ENCODE data around the gene CAPN14. TPM values are rescaled to one million over a fixed set of nuclear protein-coding genes. Genes with fewer than 3 reads are reported as not detected.

CAPN14 gene
- total RNA-seq, 1 experiment from 2014 or later, result not detected

GRCh38 chr2:31199206-31199605 is 18.1 kb downstream of the CAPN14 start:
- Histone ChIP-seq H3K9ac (ENCODE audit: low read length) (no peak overlapping the region), H3K27ac (ENCODE audit: low read depth, low read length) (no peak overlapping the region), H2AFZ (ENCODE audit: low read depth, low read length, poor library complexity, severe bottlenecking) (no peak overlapping the region), H3K4me2 (ENCODE audit: low read length) (no peak overlapping the region), H3K9me2 (ENCODE audit: insufficient read depth) (no peaks in the 10 kb centered on the region), H3K4me1 (ENCODE audit: control insufficient read depth in 1 of 2, insufficient read depth in 2 of 2, low read length in 2 of 2) (no peaks in the 10 kb centered on the region), H4K20me1 (ENCODE audit: insufficient read depth) (no peaks in the 10 kb centered on the region), H3K9me3 (ENCODE audit: control insufficient read depth in 1 of 2, insufficient read depth in 1 of 2, low read depth in 1 of 2, low read length in 2 of 2) (no peaks in the 10 kb centered on the region), H3K36me3 (ENCODE audit: control insufficient read depth in 1 of 2, insufficient read depth in 2 of 2, low read length in 2 of 2) (no peaks in the 10 kb centered on the region), H3K79me2 (ENCODE audit: insufficient read depth, low read length) (no peaks in the 10 kb centered on the region), H3K27me3 (ENCODE audit: insufficient read depth, low read length) (peaks cover 24% of the 10 kb centered on the region; the same call in 1 of the 2 replicates), H3K4me3 (replicated peaks in 1 of 2; ENCODE audit: low read depth in 1 of 2, low read length in 2 of 2) (no peak overlapping the region)
- ATAC-seq (no peak), DNase-seq (ENCODE audit: low read depth, low spot score) (no peak)
- no TSS peak for BruUV-seq (replicated peaks)
- RAD21 ChIA-PET (ENCODE audit: low non-redundant PET in 1 of 2, low total read pairs in 2 of 2, uncharacterized antibody in 2 of 2, unreplicated experiment in 2 of 2), result no interaction called here
- POLR2A ChIA-PET, result no interaction called here
- CTCF ChIA-PET, result no interaction called here
- intact Hi-C loops (cut with micrococcal nuclease), result no loop called here
- TF ChIP-seq SP1 (IDR thresholded peaks at IDR 0.05; ENCODE audit: low read depth) (no peak), POLR2AphosphoS5 (IDR thresholded peaks at IDR 0.05; ENCODE audit: low read depth, low read length) (no peak), EGR1 (IDR thresholded peaks at IDR 0.05; ENCODE audit: low read depth) (no peak), REST (IDR thresholded peaks at IDR 0.05; ENCODE audit: low read depth) (no peak), MAX (IDR thresholded peaks at IDR 0.05) (no peak), ATF3 (IDR thresholded peaks at IDR 0.05) (no peak), FOSL1 (IDR thresholded peaks at IDR 0.05; ENCODE audit: low read depth) (no peak), ZFX (IDR thresholded peaks at IDR 0.05) (no peak), SIN3A (IDR thresholded peaks at IDR 0.05; ENCODE audit: low read depth) (no peak), TCF7L2 (IDR thresholded peaks at IDR 0.05; ENCODE audit: borderline replicate concordance, extremely low read depth, insufficient read depth, insufficient read length) (no peak), ZBTB33 (IDR thresholded peaks at IDR 0.05; ENCODE audit: extremely low read depth, insufficient replicate concordance, low read length) (no peak), ZNF274 (IDR thresholded peaks at IDR 0.05; ENCODE audit: low read depth, low read length) (no peak), CBX3 (IDR thresholded peaks at IDR 0.05; ENCODE audit: low read depth) (no peak), CEBPB (IDR thresholded peaks at IDR 0.05; ENCODE audit: low read depth) (no peak), EZH2phosphoT487 (IDR thresholded peaks at IDR 0.05; ENCODE audit: borderline replicate concordance) (no peak), RAD21 (IDR thresholded peaks at IDR 0.05; ENCODE audit: low read depth) (no peak), EZH2 (IDR thresholded peaks at IDR 0.05) (no peak), CTCF (IDR thresholded peaks at IDR 0.05 in 2 of 3, conservative IDR thresholded peaks at IDR 0.05 in 1 of 3; ENCODE audit: borderline replicate concordance in 1 of 3, insufficient read depth in 1 of 3, low read depth in 2 of 3, low read length in 2 of 3) (no peak), ELF1 (IDR thresholded peaks at IDR 0.05; ENCODE audit: borderline replicate concordance, low read depth) (no peak)
